HepG2 (cell line): ENCODE measurements around the gene PARP8. TPM values are rescaled to one million over a fixed set of nuclear protein-coding genes. Genes with fewer than 3 reads are reported as not detected.

Experiments used
- ATAC-seq: fragments of 200-7000 bp; cut with Tn5 transposase; 3 replicates; pipeline ENCODE4 v1.9.1; 2020; ENCODE audit warnings: mild to moderate bottlenecking, moderate library complexity
- BruUV-seq: library from RNA; stranded (reverse); fragments of 400-500 nt; replicated peaks from 2 replicates; lab custom pipeline; 2021; lab: Mats Ljungman, UMichigan
- CTCF ChIA-PET: fragments of 300-600 bp; formaldehyde crosslinking; extraction: SDS; loops from one replicate; lab custom pipeline; 2021; ENCODE audit warnings: low total read pairs, inconsistent platforms, low intra/inter-chr PET ratio; lab: Yijun Ruan, JAX
- POLR2A ChIA-PET: fragments of 350-600 bp; sonication (Branson Sonifier 250); formaldehyde crosslinking; loops from one replicate; lab custom pipeline; 2020; ENCODE audit warnings: antibody characterized with exemption, inconsistent platforms; lab: Yijun Ruan, JAX
- DNase-seq: peaks from one replicate; pipeline ENCODE4 v3.0.0-alpha.2; 2015; ENCODE audit warnings: low spot score
- FAIRE-seq: peaks from 3 replicates; lab custom pipeline; 2011; peaks lifted over from hg19 to GRCh38; lab: Jason Lieb, UNC
- H2AFZ ChIP-seq: one replicate; pipeline ENCODE4 v1.6.1; 2011; ENCODE audit warnings: low read length, inconsistent platforms
- H3K27ac ChIP-seq: fragments of 300-600 bp; 3 replicates; pipeline ENCODE4 v1.8.0; 2011; ENCODE audit warnings: mixed run types, mild to moderate bottlenecking, mixed read lengths, low read length, inconsistent platforms; ENCODE audit not compliant: insufficient read depth; ENCODE audit errors: extremely low read length
- H3K27me3 ChIP-seq, 2 experiments: fragments of 200-600 bp in 1 of 2; 2 replicates in 1 of 2; 3 replicates in 1 of 2; pipeline versions ENCODE4 v1.6.0 to v1.8.0; 2011; ENCODE audit warnings: low read length in 2 of 2, mild to moderate bottlenecking in 2 of 2, moderate library complexity in 2 of 2, inconsistent platforms in 1 of 2; ENCODE audit not compliant: insufficient read depth in 2 of 2, control insufficient read depth in 1 of 2
- H3K36me3 ChIP-seq, 2 experiments: fragments of 200-600 bp in 1 of 2; replicated peaks in 1 of 2; 2 replicates in 1 of 2; 3 replicates in 1 of 2; pipeline versions ENCODE4 v1.5.1 to v1.8.0; 2011; ENCODE audit warnings: low read length in 2 of 2, inconsistent platforms in 1 of 2; ENCODE audit not compliant: insufficient read depth in 2 of 2, control insufficient read depth in 1 of 2
- H3K4me1 ChIP-seq: 2 replicates; pipeline ENCODE4 v1.5.1; 2012; ENCODE audit warnings: low read length, inconsistent platforms; ENCODE audit not compliant: insufficient read depth
- H3K4me2 ChIP-seq: 2 replicates; pipeline ENCODE4 v1.6.0; 2011; ENCODE audit warnings: low read depth, low read length, inconsistent platforms
- H3K4me3 ChIP-seq, 3 experiments: fragments of 200-600 bp in 1 of 3; sonication (generic), shearing (Covaris generic) in 1 of 3; replicated peaks in 1 of 3; 2 replicates each; pipeline ENCODE4 v1.5.1; 2011 to 2016; ENCODE audit warnings: low read length in 3 of 3, inconsistent platforms in 2 of 3, low read depth in 2 of 3, mild to moderate bottlenecking in 2 of 3, control low read depth in 1 of 3, mixed read lengths in 1 of 3; ENCODE audit not compliant: insufficient read depth in 1 of 3
- H3K79me2 ChIP-seq: one replicate; pipeline ENCODE4 v1.6.1; 2011; ENCODE audit warnings: low read length, inconsistent platforms; ENCODE audit not compliant: insufficient read depth
- H3K9ac ChIP-seq: 2 replicates; pipeline ENCODE4 v1.6.0; 2011; ENCODE audit warnings: mild to moderate bottlenecking, low read depth, low read length, inconsistent platforms; ENCODE audit not compliant: insufficient read depth
- H3K9me3 ChIP-seq: 2 replicates; pipeline ENCODE4 v1.5.1; 2012; ENCODE audit warnings: mild to moderate bottlenecking, low read length
- H4K20me1 ChIP-seq: 2 replicates; pipeline ENCODE4 v1.6.0; 2011; ENCODE audit warnings: inconsistent platforms, mild to moderate bottlenecking, low read length, moderate library complexity; ENCODE audit not compliant: insufficient read depth
- HNRNPLL ChIP-seq: fragments of 200-400 bp; formaldehyde crosslinking; IDR thresholded peaks from 2 replicates; pipeline ENCODE4 v1.6.1; 2017; ENCODE audit warnings: mild to moderate bottlenecking, low read depth, low read length; ENCODE audit not compliant: poor library complexity, severe bottlenecking
- MAFF ChIP-seq: IDR thresholded peaks from 2 replicates; pipeline ENCODE4 v1.6.1; 2011; ENCODE audit warnings: low read depth, low read length, improper control_type of control experiment
- MAFK ChIP-seq, 2 experiments: IDR thresholded peaks in 1 of 2; conservative IDR thresholded peaks in 1 of 2; 2 replicates each; pipeline ENCODE4 v1.6.1; 2011; ENCODE audit warnings: improper control_type of control experiment in 2 of 2, low read length in 2 of 2
- PATZ1 ChIP-seq: sonication (generic); formaldehyde crosslinking; IDR thresholded peaks from 2 replicates; pipeline ENCODE4 v1.4.0; 2020; ENCODE audit warnings: missing genetic modification reagents
- RXRA ChIP-seq: sonication (generic); formaldehyde crosslinking; IDR thresholded peaks from 2 replicates; pipeline ENCODE4 v1.5.1; 2020; ENCODE audit warnings: missing genetic modification reagents
- STAG1 ChIP-seq: sonication (generic); formaldehyde crosslinking; IDR thresholded peaks from 2 replicates; pipeline ENCODE4 v1.4.0; 2020; ENCODE audit warnings: missing genetic modification reagents
- TBX2 ChIP-seq: sonication (generic); formaldehyde crosslinking; IDR thresholded peaks from 2 replicates; pipeline ENCODE4 v1.5.0; 2020; ENCODE audit warnings: missing genetic modification reagents, mild to moderate bottlenecking, borderline replicate concordance
- THAP8 ChIP-seq: sonication (generic); formaldehyde crosslinking; IDR thresholded peaks from 2 replicates; pipeline ENCODE4 v1.5.1; 2020; ENCODE audit warnings: missing genetic modification reagents, mild to moderate bottlenecking, borderline replicate concordance
- ZBTB38 ChIP-seq: sonication (generic); formaldehyde crosslinking; IDR thresholded peaks from 2 replicates; pipeline ENCODE4 v1.5.1; 2020; ENCODE audit warnings: mild to moderate bottlenecking, missing genetic modification reagents
- ZNF101 ChIP-seq: sonication (generic); formaldehyde crosslinking; IDR thresholded peaks from 2 replicates; pipeline ENCODE4 v1.4.0; 2020; ENCODE audit warnings: mild to moderate bottlenecking, low read depth, missing genetic modification reagents, borderline replicate concordance
- ZNF564 ChIP-seq: sonication (generic); formaldehyde crosslinking; IDR thresholded peaks from 2 replicates; pipeline ENCODE4 v1.8.1; 2023; ENCODE audit warnings: mild to moderate bottlenecking, missing genetic modification reagents
- ZNF790 ChIP-seq: sonication (generic); formaldehyde crosslinking; IDR thresholded peaks from 2 replicates; pipeline ENCODE4 v1.8.0; 2022; ENCODE audit warnings: missing genetic modification reagents, mild to moderate bottlenecking, borderline replicate concordance
- WGBS: methylation state at CpG from one replicate; pipeline ENCODE4 v1.1.6; 2017; ENCODE audit warnings: low lambda C conversion rate; 5-methylcytosine and 5-hydroxymethylcytosine counted together
- in situ Hi-C: cut with HindIII; loops from 2 replicates; pipeline ENCODE4 v1.10.0; 2017; ENCODE audit warnings: low pct_unique_long_range_greater_than_20kb; ENCODE audit not compliant: extremely low pct_ligation_motif_present
- intact Hi-C: fragments of 100-400 bp; cut with micrococcal nuclease; formaldehyde crosslinking; loops from one replicate; pipeline ENCODE4 v1.10.0; 2022; ENCODE audit not compliant: unreplicated experiment
- polyA plus RNA-seq, 8 experiments: library from polyadenylated mRNA; depleted of rRNA in 3 of 8; stranded (reverse) in 7 of 8; unstranded in 1 of 8; fragments of >200 nt; fragmentation: Illumina TruSeq in 4 of 8; extraction: Trizol in 4 of 8; gene quantifications; 2 replicates each; pipeline versions ENCODE4 v1.2.1 to v1.2.3, GENCODE V29; 2011 to 2016; ENCODE audit warnings: low read depth in 4 of 8, missing spikeins in 1 of 8, mixed read lengths in 1 of 8; ENCODE audit not compliant: insufficient read depth in 1 of 8
- total RNA-seq, 5 experiments: library from RNA; depleted of rRNA; stranded (reverse); fragments of >200 nt; fragmentation: Illumina TruSeq; extraction: Trizol; gene quantifications; 2 replicates each; pipeline ENCODE4 v1.2.3, GENCODE V29; 2016; ENCODE audit warnings: low read depth in 1 of 5

The PARP8 gene
- total and polyA plus RNA-seq, 2 of the 13 experiments (the other 11 are each of a cell fraction or from before 2014, with no cell fraction given): 0.11 to 0.29 TPM

GRCh38 chr5:50749181-50749580 is 82.7 kb downstream of the PARP8 start:
- no peak for DNase-seq
- intact Hi-C loops: no loop called here
- TF ChIP-seq MAFF (peak; percentile 86), ZNF101 (CRISPR knock-in tag) (no peak), HNRNPLL (no peak), RXRA (CRISPR knock-in tag) (no peak), ZNF790 (CRISPR knock-in tag) (no peak), THAP8 (CRISPR knock-in tag) (no peak), ZNF564 (CRISPR knock-in tag) (no peak), MAFK (conservative IDR thresholded peaks at IDR 0.05 in 1 of 2, IDR thresholded peaks at IDR 0.05 in 1 of 2; ENCODE audit: low read length in 2 of 2) (peak; percentile 83 to 91), ZBTB38 (CRISPR knock-in tag) (no peak), STAG1 (CRISPR knock-in tag) (no peak), PATZ1 (no peak), TBX2 (CRISPR knock-in tag) (no peak)
- TF ChIP-seq, all 625 proteins: peak for 2
- Histone ChIP-seq H3K27ac (no peak overlapping the region), H3K36me3 (no peaks in the 10 kb centered on the region), H3K4me1 (no peaks in the 10 kb centered on the region), H3K9ac (no peak overlapping the region), H3K27me3 (no peaks in the 10 kb centered on the region), H3K9me3 (no peaks in the 10 kb centered on the region), H3K79me2 (no peaks in the 10 kb centered on the region), H2AFZ (no peak overlapping the region), H4K20me1 (no peaks in the 10 kb centered on the region), H3K4me3 (no peak overlapping the region), H3K4me2 (no peak overlapping the region)
- WGBS: 3% methylated on average over 2 of the region's 2 CpGs
- in situ Hi-C loops: no loop called here
- ATAC-seq (no peak), FAIRE-seq (no peak)
- BruUV-seq: no TSS peak
- CTCF ChIA-PET: no interaction called here
- POLR2A ChIA-PET: no interaction called here
